DMS153 treated with DMSO at 0.1 percent for 48 hours (cell line): ENCODE results near the gene RGS6.

Experiments used
- DNase-seq: peaks from one replicate; lab custom pipeline; 2025; ENCODE audit not compliant: unreplicated experiment; lab: John Stamatoyannopoulos, UW

Gene RGS6

DNA sequence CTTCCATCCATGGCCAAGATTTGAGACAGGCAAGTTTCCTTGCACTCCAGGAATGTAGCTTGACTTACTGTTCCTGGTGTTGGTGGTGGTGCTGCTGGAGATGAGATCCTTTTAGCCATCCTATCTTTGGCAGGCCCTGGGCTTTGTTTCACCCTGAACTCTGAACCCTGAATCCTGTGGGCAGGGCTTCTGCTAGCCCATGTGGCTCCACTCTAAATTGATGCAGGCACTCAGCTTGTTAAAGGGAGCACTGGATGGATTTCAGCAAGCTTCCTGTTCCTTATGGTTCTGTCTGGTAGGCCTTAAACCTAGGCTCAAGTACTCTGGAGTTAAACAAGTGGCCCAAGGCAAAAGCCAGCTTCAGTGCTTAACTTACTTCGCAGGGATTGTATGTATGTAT is 138.2 kb downstream of the RGS6 start:
- no peak for DNase-seq

DNA sequence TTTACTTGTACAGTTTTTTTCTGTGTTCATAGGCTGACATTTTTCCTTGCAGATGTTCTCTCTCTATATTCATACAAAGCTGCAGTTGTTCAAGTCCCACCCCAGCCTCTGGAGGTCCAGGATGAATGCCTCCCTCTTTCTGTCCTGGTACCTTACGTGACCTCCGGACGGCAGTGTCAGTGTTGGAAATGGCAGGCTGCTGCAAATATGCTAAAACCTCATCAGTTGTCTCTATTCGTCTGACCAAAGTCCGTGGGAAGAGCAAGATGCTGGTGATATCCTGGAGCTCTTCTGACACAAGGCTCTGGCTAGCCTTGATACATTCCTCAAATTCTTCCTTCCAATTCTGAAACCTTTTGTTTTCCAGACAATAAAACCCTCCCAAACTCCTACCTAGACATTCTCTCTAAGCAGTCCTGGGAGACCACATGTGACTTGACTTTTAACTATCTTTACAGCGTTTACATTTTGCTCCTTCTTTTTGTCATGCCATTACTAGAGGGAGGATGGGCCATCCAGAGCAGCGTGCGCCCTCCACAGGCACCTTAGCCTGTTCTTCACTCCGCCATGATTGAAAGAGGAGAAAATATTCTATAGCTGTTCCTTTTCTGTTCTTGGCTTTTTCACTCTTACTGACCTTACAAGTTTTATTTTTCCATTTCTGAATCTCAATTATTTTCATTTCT is 143.6 kb downstream of the RGS6 start:
- DNase-seq, result no peak

DNA sequence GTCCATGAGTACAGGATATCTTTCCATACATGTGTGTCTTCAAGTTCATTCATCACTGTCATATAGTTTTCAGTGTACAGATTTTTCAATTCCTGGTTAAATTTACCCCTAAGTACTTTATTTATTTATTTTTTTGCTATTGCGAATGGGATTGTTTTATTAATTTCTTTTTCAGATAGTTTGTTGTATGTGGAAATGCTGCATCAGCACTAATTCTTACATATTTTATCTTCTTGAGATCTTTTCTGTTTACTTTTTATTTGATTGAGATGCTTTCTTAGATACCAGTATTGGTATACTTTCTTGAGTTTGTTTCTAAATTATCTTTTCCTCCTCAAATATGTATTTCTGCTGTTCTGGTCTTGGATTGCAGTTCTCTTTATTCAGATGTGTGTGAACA is 148.9 kb downstream of the RGS6 start:
- no peak for DNase-seq

DNA sequence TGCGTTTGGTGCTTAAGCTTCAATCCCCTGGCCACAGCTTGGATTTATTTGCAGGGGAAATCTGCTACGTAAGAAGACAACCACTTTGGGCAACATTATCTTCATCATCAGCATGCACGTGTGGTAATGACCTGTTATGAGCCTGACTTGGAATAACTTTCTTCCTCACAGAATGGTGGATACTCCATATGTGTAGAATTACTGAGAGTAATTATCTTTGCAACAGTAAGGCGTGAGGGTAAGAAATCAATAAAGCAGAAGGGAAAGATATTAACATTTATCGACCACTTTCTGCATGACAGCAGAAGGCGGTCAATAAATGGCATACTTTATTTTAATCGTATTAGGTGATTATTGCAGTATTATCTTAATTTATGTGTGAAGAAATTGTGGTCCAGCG is 152.7 kb downstream of the RGS6 start:
- no peak for DNase-seq

DNA sequence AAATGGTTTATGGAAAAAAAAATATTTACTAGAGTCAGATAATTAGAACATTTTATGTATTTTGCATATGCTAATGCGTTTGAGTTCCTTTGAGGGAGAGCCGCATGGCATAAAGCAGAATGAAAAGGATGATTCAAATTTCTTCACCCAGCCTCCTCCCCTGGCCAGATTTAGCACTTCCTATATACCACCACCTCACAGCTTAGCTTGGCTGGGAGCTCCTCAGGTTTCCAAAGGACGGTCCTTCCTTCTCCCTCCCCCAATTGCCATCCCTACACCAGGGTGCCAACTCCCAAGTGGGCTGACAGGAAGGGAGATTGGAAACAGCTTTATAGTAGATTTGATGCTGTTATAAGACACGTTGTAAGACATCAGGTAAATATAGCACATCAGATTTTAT is 157.4 kb downstream of the RGS6 start:
- no peak for DNase-seq

DNA sequence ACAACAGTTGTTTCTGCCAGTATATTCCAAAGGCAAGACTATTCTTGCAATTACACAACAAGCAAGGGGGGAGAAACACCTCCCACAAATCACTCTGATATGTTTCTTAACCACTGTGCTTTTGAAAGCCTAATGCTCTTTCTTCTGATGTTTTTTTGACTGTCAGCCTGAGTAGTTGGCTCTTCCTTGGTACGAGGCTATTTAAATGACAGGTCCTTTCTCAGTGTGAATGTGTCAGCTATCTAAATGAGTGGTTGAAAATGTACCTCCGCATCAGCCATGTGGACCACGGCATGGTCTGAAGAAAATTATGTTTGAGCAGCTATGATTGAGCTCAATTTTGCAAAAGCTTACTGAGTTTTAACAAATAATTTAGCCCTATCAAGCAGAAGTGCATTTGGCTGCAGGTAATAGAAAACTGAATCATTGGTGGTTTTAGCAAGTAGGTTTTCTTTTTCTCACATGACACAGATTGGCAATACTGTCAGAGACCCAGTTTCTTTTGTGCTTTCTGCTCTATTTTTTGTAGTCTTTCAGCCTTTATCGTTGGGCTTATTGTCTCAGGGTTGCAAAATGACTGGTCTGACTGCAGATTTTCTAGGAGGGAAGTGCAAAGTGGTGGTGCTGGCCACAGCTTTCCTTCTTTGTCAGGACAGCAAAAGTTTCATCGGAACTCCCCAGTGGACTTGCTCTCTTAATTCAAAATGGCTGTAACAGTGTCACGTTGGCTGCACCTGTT is 162.8 kb downstream of the RGS6 start:
- DNase-seq, result no peak

DNA sequence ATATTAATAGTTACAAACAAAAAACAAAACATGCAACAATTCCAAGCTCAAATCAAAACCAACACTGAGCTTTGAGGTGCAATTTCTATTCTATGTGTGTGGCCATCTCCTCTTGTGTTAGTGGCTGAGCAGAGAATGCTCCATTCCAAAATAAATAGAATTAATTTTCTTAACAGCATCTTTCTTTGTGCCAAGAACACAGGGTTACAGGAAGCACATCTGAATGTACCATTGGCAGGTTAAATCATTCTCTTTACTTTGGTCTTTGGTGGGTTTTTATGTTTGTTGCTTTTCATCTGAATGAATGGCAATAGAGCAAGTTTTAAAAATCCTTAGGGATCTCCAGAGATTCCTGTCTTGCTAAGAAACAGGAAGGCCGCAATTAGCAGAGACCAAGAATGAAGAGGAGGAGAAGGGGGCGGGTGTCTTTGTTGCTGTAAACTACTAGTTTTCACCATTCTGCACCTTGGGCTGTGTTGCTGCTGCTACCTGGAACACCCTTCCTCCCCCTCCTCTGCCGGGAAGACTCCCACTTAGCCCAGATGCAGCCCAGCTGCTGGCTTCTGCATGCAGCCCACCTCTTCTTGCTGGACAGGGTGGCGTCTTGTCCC is 165.0 kb downstream of the RGS6 start:
- no peak for DNase-seq

DNA sequence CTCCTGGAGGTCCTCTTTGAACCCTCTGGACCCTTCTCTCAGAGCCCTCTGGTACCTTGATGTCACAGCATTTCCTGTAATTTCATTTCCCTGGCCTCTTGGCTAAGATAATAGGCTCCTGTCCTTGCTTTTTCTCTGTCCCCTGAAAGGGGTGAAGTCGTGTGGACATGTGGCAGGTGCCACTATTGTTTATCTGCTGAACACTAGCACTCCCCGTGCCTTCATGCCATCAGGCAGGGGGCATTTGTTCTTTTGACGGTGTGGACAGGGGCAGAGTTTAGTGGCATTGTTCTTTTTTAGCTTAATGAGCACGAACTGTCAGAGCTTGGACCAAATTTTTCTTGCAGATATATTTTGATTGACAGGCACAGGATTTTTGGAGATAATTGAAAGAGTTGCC is 166.0 kb downstream of the RGS6 start:
- DNase-seq, result no peak

DNA sequence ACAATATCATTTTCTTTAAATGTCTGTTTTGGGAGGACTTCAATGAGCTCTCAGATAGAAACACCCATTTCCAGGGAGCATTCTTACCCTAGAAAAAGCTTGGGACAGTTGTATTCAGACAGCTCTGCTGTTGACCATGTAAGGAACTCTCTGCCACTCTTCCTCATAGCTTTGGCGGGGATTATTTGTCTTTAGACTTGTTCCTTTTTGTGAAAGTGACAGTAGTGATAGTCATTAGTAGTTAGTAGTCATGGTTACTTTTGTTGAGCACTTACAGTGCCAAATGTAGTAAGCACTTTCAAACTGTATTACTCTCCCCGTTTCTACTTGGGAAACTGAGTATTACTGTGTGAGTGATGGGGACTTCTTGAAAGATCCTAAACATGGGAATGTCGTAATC is 167.3 kb downstream of the RGS6 start:
- DNase-seq, result no peak

DNA sequence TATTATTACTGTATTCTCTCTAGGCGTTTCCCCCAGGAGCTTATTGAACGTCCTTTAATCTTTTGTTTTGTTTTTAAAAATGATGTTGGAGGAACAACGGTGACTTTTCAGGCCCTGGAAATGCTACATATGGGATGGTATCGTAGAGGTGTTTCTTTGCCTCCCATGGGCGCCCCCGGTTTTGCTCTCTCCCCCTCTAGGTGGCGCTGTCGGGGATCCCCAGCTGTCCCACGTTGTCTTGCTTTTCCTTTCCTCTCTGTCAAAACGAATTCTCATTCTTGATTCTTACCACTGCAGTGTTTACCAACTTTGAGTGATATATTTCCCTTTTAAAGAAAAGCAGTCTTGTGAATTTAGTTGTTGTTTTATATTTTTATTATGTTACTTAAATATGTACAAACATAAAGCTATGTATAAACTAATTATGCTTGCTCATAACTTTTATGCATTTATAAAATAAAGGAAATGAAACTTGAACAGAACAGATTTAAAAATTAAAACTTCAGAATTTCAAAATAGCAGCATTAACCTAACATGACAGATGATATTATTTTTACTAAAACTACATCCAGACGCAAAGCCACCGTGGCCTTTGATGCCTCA is 171.9 kb downstream of the RGS6 start:
- DNase-seq, result no peak

DNA sequence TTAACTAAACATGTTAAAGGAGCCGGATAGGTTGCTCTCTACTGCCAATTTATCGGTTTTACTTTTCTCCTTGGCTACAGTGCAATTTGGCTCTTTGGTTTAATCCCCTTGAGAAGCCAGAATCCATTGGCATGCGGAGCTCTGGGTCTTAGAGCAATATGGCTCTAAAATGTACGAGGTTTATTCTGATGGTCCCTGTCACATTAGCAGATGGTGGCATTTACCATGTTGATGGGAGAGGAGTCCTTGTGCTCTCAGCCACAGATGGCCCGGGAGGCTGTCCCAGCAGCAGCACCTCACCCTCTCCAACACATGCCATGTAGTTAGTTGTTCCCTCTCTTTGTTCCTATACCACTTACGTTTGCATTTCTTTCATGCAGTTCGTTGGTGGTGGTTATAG is 179.7 kb downstream of the RGS6 start:
- DNase-seq, result no peak

DNA sequence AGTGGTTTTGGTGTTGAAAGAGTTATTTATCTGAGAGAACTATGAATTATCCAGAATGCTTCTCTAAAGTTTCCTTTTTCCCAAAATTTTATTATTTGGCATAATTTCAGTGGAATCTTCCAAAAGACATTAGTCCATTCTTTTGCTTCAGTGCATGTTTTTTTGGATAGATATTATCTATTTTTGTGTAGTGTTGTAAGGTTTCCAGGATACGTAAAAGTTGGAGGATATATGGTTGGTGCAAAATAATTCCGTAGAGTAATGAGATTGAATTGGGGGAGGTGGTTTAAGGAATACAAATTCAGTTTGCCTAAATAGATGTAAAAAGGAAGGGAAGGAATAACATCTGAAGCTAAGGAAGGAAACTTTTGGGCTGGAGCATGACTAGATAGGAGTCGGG is 186.6 kb downstream of the RGS6 start:
- DNase-seq, result no peak

DNA sequence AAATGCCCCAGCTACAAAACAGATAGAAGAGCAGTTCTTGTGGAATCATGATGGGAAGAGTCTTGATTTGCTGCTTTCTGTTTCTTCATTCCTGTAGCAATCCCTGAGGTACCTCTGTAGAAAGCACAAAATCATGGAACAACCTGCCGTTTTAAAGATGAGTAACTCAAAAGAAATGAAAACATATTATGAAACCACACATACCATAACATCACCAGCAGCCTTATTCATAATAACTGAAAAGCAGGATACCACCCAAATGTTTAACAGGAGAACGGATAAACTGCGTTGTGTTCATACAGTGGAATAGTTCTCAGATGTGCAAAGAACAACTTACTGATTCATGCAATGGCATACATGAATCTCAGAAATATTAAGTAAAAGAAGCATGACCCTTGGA is 188.1 kb downstream of the RGS6 start:
- no peak for DNase-seq

DNA sequence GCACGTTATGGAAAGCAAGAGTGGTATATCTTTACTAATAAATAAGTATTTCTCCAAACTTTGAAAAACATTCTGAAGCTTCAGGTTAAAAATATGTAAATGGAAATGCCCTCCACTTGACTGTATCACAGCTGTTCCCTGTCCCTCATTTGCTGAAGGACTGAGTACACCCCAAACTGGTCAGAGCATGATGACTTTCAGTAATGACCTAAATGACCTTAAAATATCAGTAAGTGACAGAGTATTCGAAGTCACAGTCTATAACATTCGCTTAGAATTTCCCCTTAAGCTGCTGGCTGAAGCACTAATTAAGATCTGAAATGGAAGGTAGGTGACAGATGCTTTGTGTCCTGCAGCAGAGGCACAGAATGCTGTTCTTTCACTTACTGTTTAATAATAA is 191.5 kb downstream of the RGS6 start:
- DNase-seq, result no peak

DNA sequence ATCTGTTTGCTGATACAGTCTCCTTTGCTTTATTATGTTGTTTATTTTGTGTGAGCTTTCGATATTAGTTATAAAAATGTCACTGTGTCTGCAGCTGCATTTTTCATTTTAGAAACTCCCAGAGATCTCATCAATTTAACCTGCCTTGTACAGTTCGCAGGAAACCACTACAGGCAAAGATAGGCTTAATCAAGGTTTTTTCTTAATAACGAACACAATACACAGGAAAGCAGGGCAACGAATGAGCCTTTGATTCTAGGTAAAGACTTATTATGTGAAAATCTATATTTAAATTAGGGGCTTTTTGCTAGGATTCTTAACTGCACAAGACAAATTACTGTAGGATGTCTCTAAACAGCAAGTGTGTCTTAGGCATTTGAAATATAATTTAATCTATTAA is 191.9 kb downstream of the RGS6 start:
- no peak for DNase-seq

DNA sequence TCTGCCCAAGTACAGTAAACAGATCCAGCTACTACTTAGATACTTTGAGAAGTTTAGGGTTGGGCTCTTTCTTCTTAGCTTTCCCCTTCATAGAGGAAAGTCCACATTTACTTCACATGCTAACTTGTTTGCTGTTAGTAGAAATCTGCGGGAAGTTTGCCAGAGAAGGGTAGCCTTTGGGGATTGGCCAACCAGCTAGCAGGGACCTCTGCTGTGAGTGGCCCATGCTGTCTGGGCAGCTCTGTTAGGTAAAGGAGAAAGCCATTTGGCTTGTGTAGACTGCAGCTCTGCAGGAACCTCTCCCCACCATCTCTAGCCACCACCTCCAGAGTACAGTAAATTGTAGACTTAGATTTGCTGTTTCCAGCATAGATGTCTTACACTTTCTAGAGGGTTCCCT is 193.9 kb downstream of the RGS6 start:
- DNase-seq, result no peak

DNA sequence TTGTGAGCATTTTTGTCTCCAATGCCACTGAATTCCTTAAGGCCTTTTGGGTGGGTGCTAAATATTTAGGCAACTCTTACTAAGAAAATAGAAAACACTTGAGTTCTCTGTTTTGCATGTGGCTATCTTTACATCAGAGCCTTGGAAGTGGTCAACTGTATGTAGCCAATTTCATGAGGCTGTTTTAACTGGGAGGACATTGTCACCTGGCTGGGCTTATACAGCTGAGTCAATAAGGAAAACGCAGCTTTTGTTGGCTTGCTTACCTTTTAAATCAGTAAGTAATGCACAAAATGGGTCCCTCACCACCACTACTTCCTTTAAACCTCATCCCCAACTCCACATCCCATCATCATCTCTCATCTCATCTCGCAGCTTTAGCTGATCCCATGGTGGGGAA is 194.3 kb downstream of the RGS6 start:
- DNase-seq, result no peak

DNA sequence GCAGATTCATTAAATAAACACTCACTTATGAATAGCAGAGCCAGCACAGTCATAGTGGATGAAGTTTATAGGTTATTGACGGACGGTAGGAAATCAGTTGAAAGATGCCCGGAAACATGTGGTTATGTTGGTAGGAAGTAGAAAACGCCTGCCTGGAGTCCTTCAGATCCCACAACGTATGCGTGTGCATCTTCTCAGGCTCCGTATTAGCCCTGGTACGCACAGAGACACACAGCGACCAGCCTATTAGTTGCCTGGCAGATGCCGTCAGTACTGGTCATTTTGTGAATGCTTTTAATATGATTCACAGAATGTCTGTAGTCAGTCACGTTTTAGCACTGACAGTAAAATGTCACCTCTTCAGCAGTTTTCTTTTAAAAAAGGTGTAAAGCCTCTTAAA is 196.4 kb downstream of the RGS6 start:
- peak; percentile 37 for DNase-seq

DNA sequence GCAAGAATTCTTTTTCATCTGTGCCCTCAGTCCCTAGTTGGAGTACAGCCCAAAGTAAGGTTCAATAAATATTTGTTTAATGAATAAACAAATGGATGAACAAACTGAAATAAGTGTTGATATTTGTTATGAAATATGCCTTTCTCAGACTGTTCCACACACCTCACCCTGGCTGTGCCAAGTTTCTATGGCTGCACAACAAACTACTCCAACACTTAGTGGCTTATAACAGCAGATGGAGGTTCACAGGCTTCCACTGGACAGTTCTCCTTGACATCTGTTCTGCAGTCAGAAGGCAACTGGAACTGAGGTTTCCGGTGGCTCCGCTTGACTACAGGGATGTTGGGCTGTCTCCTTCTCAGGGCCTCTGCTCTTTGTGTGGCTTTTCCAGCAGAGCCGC is 197.1 kb downstream of the RGS6 start:
- DNase-seq, result no peak

DNA sequence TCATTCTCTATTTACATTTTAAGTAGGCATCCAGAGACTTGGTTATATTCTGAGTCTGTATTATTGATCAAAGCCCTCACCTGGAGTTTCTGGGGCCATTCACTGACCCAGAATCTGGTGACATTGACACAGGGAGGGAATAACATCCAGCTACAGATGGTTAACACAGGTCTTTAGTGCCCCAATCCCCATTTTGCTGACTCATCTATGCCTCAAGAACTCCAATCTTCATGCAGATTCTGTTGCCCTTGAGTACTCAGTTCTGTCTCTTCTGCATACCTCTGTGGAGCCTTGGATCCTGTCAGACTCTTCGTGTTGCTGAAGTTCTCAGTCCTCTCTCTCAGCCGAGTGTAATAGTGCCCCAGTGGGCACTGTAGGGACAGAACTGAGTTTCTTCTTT is 208.9 kb downstream of the RGS6 start:
- DNase-seq, result no peak

DNA sequence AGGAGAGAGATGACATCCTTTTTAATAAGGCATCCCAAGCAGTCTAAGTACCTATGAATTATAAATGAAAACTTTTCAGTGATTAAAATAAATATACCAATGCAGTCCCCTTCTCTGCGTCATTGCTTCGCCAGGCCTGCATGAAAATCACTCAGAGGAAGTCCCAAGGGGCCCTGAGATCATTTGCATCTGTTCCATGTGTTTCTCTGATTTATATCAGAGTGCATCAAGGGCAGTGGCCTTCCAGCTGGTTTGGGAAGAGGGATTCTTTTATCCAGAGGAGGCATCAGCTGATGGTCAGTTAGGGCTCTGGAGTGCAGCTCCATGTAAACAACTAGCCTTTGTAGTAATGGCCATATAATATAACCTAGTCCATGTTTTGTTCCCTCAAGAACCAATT is 210.1 kb downstream of the RGS6 start:
- DNase-seq, result no peak

DNA sequence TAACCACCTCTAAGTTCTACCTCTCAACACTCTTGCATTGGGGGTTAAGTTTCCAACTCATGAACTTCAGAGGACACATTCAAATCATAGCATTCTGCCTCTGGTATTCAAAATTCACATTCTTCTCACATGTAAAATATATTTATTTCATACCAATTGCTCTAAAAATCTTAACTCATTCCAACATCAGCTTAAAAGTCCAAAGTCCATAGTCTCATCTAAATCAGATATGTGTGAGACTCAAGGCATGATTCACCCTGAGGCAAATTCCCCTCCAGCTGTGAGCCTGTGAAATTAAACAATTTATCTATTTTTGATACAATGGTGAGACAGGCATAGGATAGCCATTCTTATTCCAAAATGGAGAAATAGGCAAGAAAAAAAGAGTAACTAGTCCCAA is 214.0 kb downstream of the RGS6 start:
- no peak for DNase-seq
